Measurements from ENCODE around the gene CKB. TPM values are rescaled to one million over a fixed set of nuclear protein-coding genes. Genes with fewer than 3 reads are reported as not detected.
A peak's percentile ranks its signal among the peaks of the same experiment; 100 is the strongest.

CKB gene
- total RNA-seq: 64.7 TPM

GRCh38 chr14:103522649-103523574 is at the start of gene CKB:
CKB (minus strand) TSS chr14:103522830; CDS start chr14:103522493, 337 bp downstream.
- peak within 1 kb of the TSS in 2 of 3 donors; percentile 23 to 62 for H3K9ac ChIP-seq (ENCODE audit: low read depth in 1 of 3, low read length in 3 of 3)
- peak within 1 kb of the TSS; percentile 62 to 73 (median 65) for H3K4me3 ChIP-seq (ENCODE audit: low read length in 3 of 3)
- H3K9me3 ChIP-seq (ENCODE audit: control insufficient read depth in 3 of 3, low read length in 3 of 3): no peaks in the 10 kb centered on the region
- no peak within 1 kb of the TSS for H3K27ac ChIP-seq (ENCODE audit: low read depth, low read length)
- peaks cover 28 to 50% (median 47%) of the 10 kb centered on the region in 3 donors for H3K4me1 ChIP-seq (ENCODE audit: control insufficient read depth in 3 of 3, insufficient read depth in 3 of 3, low read length in 3 of 3)
- H3K36me3 ChIP-seq (ENCODE audit: control insufficient read depth in 3 of 3, insufficient read depth in 3 of 3, low read length in 3 of 3): no peaks in the 10 kb centered on the region
- peaks cover 2 to 8% (median 4%) of the 10 kb centered on the region in 3 donors for H3K27me3 ChIP-seq (ENCODE audit: control insufficient read depth in 3 of 3, insufficient read depth in 3 of 3, low read length in 3 of 3)

GRCh38 chr14:103569408-103569807 is 46.8 kb upstream of the CKB start:
- Histone ChIP-seq H3K9me3 (ENCODE audit: control insufficient read depth in 3 of 3, low read length in 3 of 3) (no peaks in the 10 kb centered on the region), H3K27ac (ENCODE audit: low read depth, low read length) (no peak overlapping the region), H3K36me3 (ENCODE audit: control insufficient read depth in 3 of 3, insufficient read depth in 3 of 3, low read length in 3 of 3) (peaks cover 4 to 8% (median 5%) of the 10 kb centered on the region in 3 donors), H3K9ac (ENCODE audit: low read depth in 1 of 3, low read length in 3 of 3) (no peak overlapping the region), H3K4me3 (ENCODE audit: low read length in 3 of 3) (no peak overlapping the region), H3K27me3 (ENCODE audit: control insufficient read depth in 3 of 3, insufficient read depth in 3 of 3, low read length in 3 of 3) (no peaks in the 10 kb centered on the region), H3K4me1 (ENCODE audit: control insufficient read depth in 3 of 3, insufficient read depth in 3 of 3, low read length in 3 of 3) (peaks cover 2 to 6% (median 5%) of the 10 kb centered on the region in 3 donors)

GRCh38 chr14:103568952-103569351 is 46.3 kb upstream of the CKB start:
- Histone ChIP-seq H3K27me3 (ENCODE audit: control insufficient read depth in 3 of 3, insufficient read depth in 3 of 3, low read length in 3 of 3) (no peaks in the 10 kb centered on the region), H3K4me1 (ENCODE audit: control insufficient read depth in 3 of 3, insufficient read depth in 3 of 3, low read length in 3 of 3) (peaks cover 5 to 9% (median 7%) of the 10 kb centered on the region in 3 donors), H3K27ac (ENCODE audit: low read depth, low read length) (no peak overlapping the region), H3K4me3 (ENCODE audit: low read length in 3 of 3) (no peak overlapping the region), H3K9ac (ENCODE audit: low read depth in 1 of 3, low read length in 3 of 3) (no peak overlapping the region), H3K9me3 (ENCODE audit: control insufficient read depth in 3 of 3, low read length in 3 of 3) (no peaks in the 10 kb centered on the region), H3K36me3 (ENCODE audit: control insufficient read depth in 3 of 3, insufficient read depth in 3 of 3, low read length in 3 of 3) (peaks cover under 1 to 4% (median under 1%) of the 10 kb centered on the region in 3 donors)

GRCh38 chr14:103563844-103564505 is 41.3 kb upstream of the CKB start:
- no peak overlapping the region for H3K27ac ChIP-seq (ENCODE audit: low read depth, low read length)
- H3K27me3 ChIP-seq (ENCODE audit: control insufficient read depth in 3 of 3, insufficient read depth in 3 of 3, low read length in 3 of 3): no peaks in the 10 kb centered on the region
- H3K9ac ChIP-seq (ENCODE audit: low read depth in 1 of 3, low read length in 3 of 3): peak overlapping the region; percentile 82 to 94 (median 91)
- H3K4me1 ChIP-seq (ENCODE audit: control insufficient read depth in 3 of 3, insufficient read depth in 3 of 3, low read length in 3 of 3): peaks cover 36 to 42% (median 39%) of the 10 kb centered on the region in 3 donors
- H3K36me3 ChIP-seq (ENCODE audit: control insufficient read depth in 3 of 3, insufficient read depth in 3 of 3, low read length in 3 of 3): peaks cover 9 to 15% (median 10%) of the 10 kb centered on the region in 3 donors
- peak overlapping the region; percentile 91 to 93 (median 93) for H3K4me3 ChIP-seq (ENCODE audit: low read length in 3 of 3)
- no peaks in the 10 kb centered on the region for H3K9me3 ChIP-seq (ENCODE audit: control insufficient read depth in 3 of 3, low read length in 3 of 3)

- Histone ChIP-seq H3K9me3 (ENCODE audit: control insufficient read depth in 3 of 3, low read length in 3 of 3) (no peaks in the 10 kb centered on the region), H3K27me3 (ENCODE audit: control insufficient read depth in 3 of 3, insufficient read depth in 3 of 3, low read length in 3 of 3) (no peaks in the 10 kb centered on the region), H3K9ac (ENCODE audit: low read depth in 1 of 3, low read length in 3 of 3) (peak overlapping the region; percentile 82 to 94 (median 91)), H3K4me1 (ENCODE audit: control insufficient read depth in 3 of 3, insufficient read depth in 3 of 3, low read length in 3 of 3) (peaks cover 41 to 49% (median 45%) of the 10 kb centered on the region in 3 donors), H3K4me3 (ENCODE audit: low read length in 3 of 3) (peak overlapping the region; percentile 91 to 93 (median 93)), H3K27ac (ENCODE audit: low read depth, low read length) (peak overlapping the region; percentile 85), H3K36me3 (ENCODE audit: control insufficient read depth in 3 of 3, insufficient read depth in 3 of 3, low read length in 3 of 3) (peaks cover 9 to 15% (median 11%) of the 10 kb centered on the region in 3 donors)
These were observed 40.6 kb upstream of the CKB start for GRCh38 chr14:103563226-103563620.

- Histone ChIP-seq H3K27me3 (ENCODE audit: control insufficient read depth in 3 of 3, insufficient read depth in 3 of 3, low read length in 3 of 3) (no peaks in the 10 kb centered on the region), H3K9ac (ENCODE audit: low read depth in 1 of 3, low read length in 3 of 3) (peak within 1 kb of the TSS; percentile 87 to 94 (median 91)), H3K27ac (ENCODE audit: low read depth, low read length) (peak within 1 kb of the TSS; percentile 85), H3K4me1 (ENCODE audit: control insufficient read depth in 3 of 3, insufficient read depth in 3 of 3, low read length in 3 of 3) (peaks cover 43 to 53% (median 50%) of the 10 kb centered on the region in 3 donors), H3K36me3 (ENCODE audit: control insufficient read depth in 3 of 3, insufficient read depth in 3 of 3, low read length in 3 of 3) (peaks cover 9 to 15% (median 13%) of the 10 kb centered on the region in 3 donors), H3K4me3 (ENCODE audit: low read length in 3 of 3) (peak within 1 kb of the TSS; percentile 91 to 93 (median 93)), H3K9me3 (ENCODE audit: control insufficient read depth in 3 of 3, low read length in 3 of 3) (no peaks in the 10 kb centered on the region)
These were observed 40.0 kb upstream of the CKB start, which contains the start of the genes BAG5 and COA8 for GRCh38 chr14:103562429-103563225. BAG5 (minus strand) TSS chr14:103562657; CDS start chr14:103561164, 1,493 bp downstream. COA8 (plus strand) TSS chr14:103562960; CDS start chr14:103563002, 42 bp downstream.

GRCh38 chr14:103562179-103562428 is 39.5 kb upstream of the CKB start:
- H3K4me1 ChIP-seq (ENCODE audit: control insufficient read depth in 3 of 3, insufficient read depth in 3 of 3, low read length in 3 of 3): peaks cover 46 to 58% (median 54%) of the 10 kb centered on the region in 3 donors
- H3K4me3 ChIP-seq (ENCODE audit: low read length in 3 of 3): peak overlapping the region; percentile 80 to 93 (median 93)
- H3K9me3 ChIP-seq (ENCODE audit: control insufficient read depth in 3 of 3, low read length in 3 of 3): no peaks in the 10 kb centered on the region
- H3K9ac ChIP-seq (ENCODE audit: low read depth in 1 of 3, low read length in 3 of 3): peak overlapping the region; percentile 87 to 91 (median 90)
- H3K27ac ChIP-seq (ENCODE audit: low read depth, low read length): peak overlapping the region; percentile 85
- no peaks in the 10 kb centered on the region for H3K27me3 ChIP-seq (ENCODE audit: control insufficient read depth in 3 of 3, insufficient read depth in 3 of 3, low read length in 3 of 3)
- peaks cover 9 to 15% (median 13%) of the 10 kb centered on the region in 3 donors for H3K36me3 ChIP-seq (ENCODE audit: control insufficient read depth in 3 of 3, insufficient read depth in 3 of 3, low read length in 3 of 3)

GRCh38 chr14:103561381-103562178 is 39.0 kb upstream of the CKB start:
- Histone ChIP-seq H3K27ac (ENCODE audit: low read depth, low read length) (peak overlapping the region; percentile 85), H3K9ac (ENCODE audit: low read depth in 1 of 3, low read length in 3 of 3) (peak overlapping the region; percentile 87 to 91 (median 90)), H3K4me1 (ENCODE audit: control insufficient read depth in 3 of 3, insufficient read depth in 3 of 3, low read length in 3 of 3) (peaks cover 47 to 59% (median 57%) of the 10 kb centered on the region in 3 donors), H3K27me3 (ENCODE audit: control insufficient read depth in 3 of 3, insufficient read depth in 3 of 3, low read length in 3 of 3) (no peaks in the 10 kb centered on the region), H3K4me3 (ENCODE audit: low read length in 3 of 3) (peak overlapping the region; percentile 80 to 93 (median 93)), H3K9me3 (ENCODE audit: control insufficient read depth in 3 of 3, low read length in 3 of 3) (no peaks in the 10 kb centered on the region), H3K36me3 (ENCODE audit: control insufficient read depth in 3 of 3, insufficient read depth in 3 of 3, low read length in 3 of 3) (peaks cover 9 to 13% (median 13%) of the 10 kb centered on the region in 3 donors)
